Stimulated activated CD8-positive, alpha-beta memory T cell treated with anti-CD3 and anti-CD28 coated beads, Interleukin-12 subunit alpha, Interleukin-12 subunit beta, amount 100 ng/mL, for 24 hours (primary cell): ENCODE results near the gene ARHGEF39.
A peak's percentile ranks its signal among the peaks of the same experiment; 100 is the strongest.
"Not testable (repeated sequence)": the region's sequence is repeated elsewhere in the genome, so short reads cannot be mapped to it uniquely, and the experiment has no call there.

Source experiments
- DNase-seq: peaks from one replicate; pipeline ENCODE4 v3.0.0-alpha.2; 2020; ENCODE audit errors: extremely low read depth

The ARHGEF39 gene

DNA sequence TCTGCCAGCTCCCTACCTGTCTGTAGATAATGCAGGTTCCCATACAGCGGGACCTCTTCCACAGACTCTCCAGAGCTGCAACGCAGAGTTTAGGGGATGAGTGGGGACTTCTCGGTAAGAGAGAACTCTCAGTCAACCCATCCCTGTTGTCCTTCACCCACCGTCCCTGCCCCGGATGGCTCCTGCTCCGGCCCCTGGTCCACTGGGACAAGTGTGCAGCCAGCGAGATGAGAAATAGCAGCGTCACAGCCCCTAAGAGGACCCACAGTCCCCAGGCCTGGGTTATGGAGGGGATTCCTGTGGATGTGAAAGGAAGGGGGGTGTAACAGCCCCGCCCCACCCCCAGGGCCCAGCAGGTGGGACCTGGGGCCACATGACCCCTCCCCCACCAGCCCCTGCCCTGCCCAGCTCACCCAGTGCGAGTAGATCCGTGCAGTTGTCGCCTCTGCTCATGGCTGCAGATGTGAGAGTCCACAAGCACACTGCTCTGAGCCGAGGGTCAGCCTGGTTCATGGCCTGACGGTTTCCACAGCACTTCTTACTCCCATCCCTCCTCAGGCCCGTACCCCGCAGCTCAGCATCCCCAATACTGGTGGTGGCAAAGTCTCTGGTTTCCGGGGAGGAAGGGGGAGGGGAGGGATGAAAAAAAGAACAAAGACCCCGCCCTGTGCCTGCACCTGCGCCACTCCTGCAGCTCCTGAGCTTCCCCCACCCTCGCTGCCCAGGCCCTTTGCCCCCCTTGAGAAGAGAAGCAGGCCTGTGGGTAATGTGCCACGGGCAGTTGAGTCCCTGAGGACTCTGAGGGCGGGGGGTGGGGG, 14.4 kb downstream of the ARHGEF39 start, which contains the start of gene SIT1:
SIT1 (minus strand) TSS at position 591 of the 818 bp plus-strand sequence; CDS start at position 513, 78 bp downstream.
- DNase-seq = no peak

- DNase-seq = no peak
Measured at GRCh38 chr9:35649431-35650340, 15.3 kb downstream of the ARHGEF39 start.

GRCh38 chr9:35646533-35647265, 18.3 kb downstream of the ARHGEF39 start:
- DNase-seq = peak; percentile 73

DNA sequence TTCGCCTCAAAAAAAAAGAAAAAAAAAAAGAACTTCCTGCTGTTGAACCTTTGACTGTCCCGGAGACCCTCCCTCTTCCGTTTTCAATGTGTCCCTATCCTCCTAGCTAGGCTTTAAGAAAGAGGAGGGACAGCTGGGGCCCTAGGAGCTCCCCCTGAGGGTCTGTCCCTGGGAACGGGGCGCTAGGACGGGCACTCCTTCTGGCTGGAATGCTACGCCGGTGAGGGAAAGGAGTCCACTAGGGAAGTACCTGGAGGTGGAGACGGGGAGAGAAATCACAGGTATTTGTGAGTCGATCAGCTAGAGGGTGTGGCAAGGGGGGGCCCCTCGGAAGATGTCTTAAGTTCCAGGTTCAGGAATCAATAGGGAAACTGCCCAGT, 18.9 kb downstream of the ARHGEF39 start:
- DNase-seq = no peak

- not testable (repeated sequence) for DNase-seq
Measured at GRCh38 chr9:35645736-35646135, 19.3 kb downstream of the ARHGEF39 start.

GRCh38 chr9:35643046-35643445, 21.9 kb downstream of the ARHGEF39 start:
- no peak for DNase-seq

- not testable (repeated sequence) for DNase-seq
Measured at GRCh38 chr9:35641478-35641877, 23.5 kb downstream of the ARHGEF39 start.

- not testable (repeated sequence) for DNase-seq
Measured at GRCh38 chr9:35640431-35640830, 24.6 kb downstream of the ARHGEF39 start.

DNA sequence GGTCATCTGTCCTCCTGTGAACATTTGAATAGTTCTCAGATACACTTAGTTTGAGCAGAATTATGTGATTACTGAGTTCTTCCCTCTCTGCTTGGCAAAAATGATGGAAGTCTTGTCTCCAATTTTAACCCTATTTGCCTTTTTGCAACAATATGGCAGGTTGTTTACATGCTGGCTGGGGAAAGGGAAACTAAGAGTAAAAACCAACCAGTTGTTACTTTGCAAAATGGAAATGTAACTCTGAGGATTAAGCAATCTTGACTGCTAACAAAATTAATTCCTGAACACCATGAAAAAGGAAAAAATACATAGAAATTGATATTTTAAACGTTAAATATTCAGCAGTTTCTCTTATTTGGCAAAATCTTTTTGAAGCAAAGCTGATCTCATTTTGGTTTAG, 25.4 kb downstream of the ARHGEF39 start:
- DNase-seq = no peak

DNA sequence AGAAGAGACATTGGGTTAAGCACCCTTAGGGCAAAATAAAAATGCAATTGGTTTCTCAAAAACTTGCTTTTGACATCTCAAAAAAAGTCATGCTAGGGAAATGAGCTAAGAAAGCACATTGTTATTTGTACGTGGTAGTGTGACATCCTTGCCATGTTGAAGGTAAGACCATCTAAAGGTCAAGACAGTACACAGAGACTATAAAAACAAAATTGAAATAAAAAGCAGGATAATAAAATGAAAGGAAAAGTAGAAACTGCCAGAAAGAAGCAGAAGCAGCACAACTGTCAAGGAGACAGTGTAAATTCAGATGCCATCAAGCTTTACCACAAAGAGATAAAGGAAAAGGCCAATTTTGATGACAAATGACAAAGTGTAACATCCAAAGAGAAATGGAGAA, 25.8 kb downstream of the ARHGEF39 start:
- not testable (repeated sequence) for DNase-seq

DNA sequence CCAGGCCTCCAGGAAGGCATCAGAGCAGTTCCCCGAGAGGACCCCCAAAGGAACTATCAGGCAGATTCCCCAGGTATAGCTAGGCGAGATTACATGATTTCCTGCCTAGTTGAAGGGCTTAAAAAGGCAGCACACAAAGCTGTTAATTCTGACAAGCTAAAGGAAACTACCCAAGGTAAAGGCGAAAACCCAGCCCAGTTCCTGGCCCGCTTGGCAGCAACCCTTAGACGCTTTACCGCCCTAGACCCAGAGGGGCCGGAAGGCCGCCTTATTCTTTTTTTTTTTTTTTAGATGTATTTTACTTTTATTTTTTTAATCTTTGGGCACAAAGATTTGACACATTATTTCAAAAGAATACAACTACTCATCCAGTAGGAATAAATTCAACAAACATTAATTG, 26.2 kb downstream of the ARHGEF39 start:
- not testable (repeated sequence) for DNase-seq

DNA sequence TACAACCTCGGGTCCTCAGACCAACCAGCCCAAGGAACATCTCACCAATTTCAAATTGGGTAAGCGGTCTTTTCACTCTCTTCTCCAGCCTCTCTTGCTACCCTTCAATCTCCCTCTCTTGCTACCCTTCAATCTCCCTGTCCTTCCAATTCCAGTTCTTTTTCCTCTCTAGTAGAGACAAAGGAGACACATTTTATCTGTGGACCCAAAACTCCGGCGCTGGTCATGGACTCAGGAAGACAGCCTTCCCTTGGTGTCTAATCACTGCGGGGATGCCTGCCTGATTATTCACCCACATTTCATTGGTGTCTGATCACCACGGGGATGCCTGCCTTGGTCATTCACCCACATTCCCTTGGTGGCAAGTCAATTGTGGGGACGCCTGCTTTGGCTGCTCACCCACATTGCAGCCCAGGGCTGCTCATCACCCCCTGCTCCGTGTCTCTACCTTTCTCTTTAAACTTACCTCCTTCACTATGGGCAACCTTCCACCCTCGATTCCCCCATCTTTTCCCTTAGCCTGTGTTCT, 27.5 kb downstream of the ARHGEF39 start:
- DNase-seq = not testable (repeated sequence)

DNA sequence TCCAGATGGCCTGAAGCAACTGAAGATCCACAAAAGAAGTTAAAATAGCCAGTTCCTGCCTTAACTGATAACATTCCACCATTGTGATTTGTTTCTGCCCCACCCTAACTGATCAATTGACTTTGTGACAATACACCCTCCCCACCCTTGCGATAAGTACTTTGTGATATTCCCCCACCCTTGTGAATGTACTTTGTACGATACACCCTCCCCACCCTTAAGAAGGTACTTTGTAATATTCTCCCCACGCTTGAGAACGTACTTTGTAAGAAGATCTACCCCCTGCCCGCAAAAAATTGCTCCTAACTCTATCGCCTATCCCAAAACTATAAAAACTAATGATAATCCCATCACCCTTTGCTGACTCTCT, 28.1 kb downstream of the ARHGEF39 start:
- DNase-seq = not testable (repeated sequence)

DNA sequence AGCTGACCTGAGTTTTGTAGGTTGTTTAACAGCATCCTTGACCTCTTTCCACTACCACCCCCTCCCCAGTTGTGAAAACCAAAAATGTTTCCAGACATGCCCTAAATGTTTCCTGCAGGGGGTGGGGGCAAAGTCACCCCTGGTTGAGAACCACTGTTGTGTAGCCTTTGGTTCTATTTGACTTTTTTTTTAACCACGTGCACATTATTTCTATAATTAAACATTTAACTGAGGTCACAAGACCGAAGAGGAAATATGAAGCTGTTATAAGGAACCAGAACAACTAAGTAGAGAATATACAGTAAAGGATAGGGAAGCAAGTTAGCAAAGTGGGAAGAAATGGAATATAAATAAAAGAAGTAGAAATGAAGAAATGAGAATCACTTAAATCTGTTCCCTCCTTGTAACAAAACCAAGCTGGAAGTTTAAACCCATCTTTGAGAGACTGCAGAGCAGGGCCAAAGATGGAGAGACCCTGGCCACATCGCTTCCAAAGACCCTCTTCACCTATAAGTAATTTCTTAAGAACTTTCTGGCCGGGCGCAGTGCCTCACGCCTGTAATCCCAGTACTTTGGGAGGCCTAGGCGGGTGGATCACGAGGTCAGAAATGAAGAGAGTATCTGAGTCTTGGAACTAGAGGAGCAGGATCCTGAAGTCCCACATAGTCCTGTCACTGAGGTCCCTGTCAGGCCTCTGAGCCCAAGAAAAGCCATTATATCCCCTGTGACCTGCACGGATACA, 28.7 kb downstream of the ARHGEF39 start:
- DNase-seq = no peak

DNA sequence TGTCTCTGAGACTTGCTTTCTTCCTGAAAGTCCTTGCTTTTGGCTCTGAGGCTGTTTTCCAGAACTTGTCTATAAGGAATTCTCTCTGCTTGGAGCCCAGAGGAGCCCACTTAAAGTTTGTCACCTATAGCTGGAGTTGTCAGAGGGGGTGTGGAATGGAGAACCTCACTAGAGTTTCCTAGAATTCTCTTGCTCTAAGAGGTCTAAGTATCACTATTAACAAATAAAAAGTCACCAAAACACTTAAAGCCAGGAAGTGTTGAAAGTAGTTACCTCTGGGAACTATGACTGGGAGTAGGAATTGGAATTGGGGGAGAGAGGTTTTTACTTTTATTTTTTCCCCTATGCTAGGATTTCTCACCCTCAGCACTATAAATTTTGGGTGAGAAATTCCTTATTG, 29.3 kb downstream of the ARHGEF39 start:
- no peak for DNase-seq

DNA sequence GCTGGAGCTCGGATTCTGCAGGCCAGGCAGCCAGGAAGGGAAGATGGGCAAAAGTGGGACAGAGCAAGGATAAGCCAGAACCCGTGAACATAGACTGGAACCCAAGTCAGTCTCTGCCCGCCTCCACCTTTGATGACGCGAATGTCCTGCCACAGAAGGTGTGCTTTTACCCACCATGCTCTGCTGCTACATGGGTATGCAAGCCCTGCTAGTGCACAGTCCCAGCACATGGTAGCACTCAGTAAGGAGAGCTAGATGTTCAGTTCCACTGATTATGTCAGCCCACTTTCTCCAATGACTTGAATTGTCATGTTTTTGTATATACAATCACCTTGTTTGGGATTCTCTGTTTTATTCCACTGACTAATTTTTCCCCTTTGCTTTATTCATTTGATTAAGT, 35.4 kb downstream of the ARHGEF39 start:
- no peak for DNase-seq

DNA sequence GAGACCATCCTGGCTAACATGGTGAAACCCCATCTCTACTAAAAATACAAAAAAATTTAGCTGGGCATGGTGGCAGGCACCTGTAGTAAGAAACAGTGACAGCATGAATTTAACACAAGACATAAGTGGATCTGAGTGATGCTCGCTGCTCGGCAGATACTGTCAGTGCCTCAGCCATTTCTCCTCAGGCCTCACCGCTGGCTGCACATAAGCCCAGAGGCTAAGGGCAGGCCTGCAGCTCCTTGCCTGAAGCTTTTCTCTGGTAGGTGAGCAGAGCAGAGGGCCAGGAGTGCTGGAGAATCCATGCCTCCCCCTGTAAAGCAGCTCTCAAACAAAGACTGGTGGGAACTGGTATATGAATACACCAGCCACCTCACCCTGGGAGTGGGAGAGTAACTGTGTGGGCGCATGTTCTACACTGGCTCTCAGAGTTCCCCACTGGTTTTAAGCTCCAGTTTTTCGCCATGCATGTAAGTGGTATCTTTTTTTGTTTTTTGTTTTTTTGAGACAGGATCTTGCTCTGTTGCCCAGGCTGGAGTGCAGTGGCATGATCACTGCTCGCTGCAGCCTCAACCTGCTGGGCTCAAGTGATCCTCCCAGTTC, 36.5 kb downstream of the ARHGEF39 start:
- DNase-seq = no peak

DNA sequence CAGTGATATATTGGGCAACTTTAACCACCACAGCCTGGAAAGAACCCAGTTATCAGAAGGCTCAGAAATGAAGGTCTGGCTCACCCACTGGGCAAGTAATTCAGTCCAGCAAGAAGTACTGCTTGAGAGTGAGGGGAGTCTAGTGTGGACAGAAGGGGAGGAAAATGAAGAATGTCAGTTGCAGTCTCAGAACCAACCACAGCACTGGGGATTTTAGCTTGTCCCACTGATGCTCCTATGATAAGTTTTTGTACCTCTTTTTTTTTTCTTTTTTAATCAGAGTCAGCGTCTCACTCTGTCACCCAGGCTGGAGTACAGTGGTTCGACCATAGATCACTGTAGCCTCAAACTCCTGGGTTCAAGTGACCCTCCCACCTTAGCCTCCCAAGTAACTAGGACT, 37.4 kb downstream of the ARHGEF39 start:
- no peak for DNase-seq

DNA sequence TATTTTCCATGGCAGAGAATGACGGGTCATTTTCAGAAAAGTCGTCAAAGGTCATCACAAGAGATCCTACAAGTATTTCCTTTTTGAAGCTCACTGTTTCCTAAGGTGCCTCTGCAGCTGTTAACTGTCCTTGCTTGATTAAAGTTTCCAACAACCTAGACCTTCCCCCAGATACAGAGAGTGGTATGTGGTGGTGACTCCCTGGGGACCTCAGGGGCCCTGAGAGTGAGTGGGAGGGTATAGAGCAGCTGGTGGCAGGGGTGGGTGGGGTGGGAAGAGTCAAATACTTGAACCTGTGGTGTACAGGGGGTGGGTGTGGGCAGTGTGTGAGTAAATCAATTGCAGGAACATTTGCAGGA, 45.2 kb downstream of the ARHGEF39 start:
- no peak for DNase-seq
